HCT116 (cell line): ENCODE data around the gene TMEM217. TPM values are rescaled to one million over a fixed set of nuclear protein-coding genes. Genes with fewer than 3 reads are reported as not detected.

Source experiments
- ATAC-seq: fragments of 200-7000 bp; cut with Tn5 transposase; 2 replicates; pipeline ENCODE4 v1.9.1; 2020; ENCODE audit warnings: mild to moderate bottlenecking, moderate library complexity
- BruUV-seq: library from RNA; stranded (reverse); fragments of 400-500 nt; replicated peaks from 2 replicates; lab custom pipeline; 2021; lab: Mats Ljungman, UMichigan
- CTCF ChIA-PET: fragments of 300-600 bp; sonication (Branson Sonifier 250); formaldehyde crosslinking; loops from one replicate; lab custom pipeline; 2021; ENCODE audit warnings: antibody characterized with exemption; lab: Charles Lee
- POLR2A ChIA-PET: fragments of 300-600, 350-600 bp; sonication (Branson Sonifier 250); formaldehyde crosslinking; loops from one replicate; lab custom pipeline; 2021; ENCODE audit warnings: antibody characterized with exemption; lab: Charles Lee
- RAD21 ChIA-PET, 2 experiments: fragments of 300-600 bp; sonication (Branson Sonifier 250); formaldehyde crosslinking; loops; one replicate each; lab custom pipeline; 2023; ENCODE audit warnings: low total read pairs in 2 of 2; ENCODE audit not compliant: uncharacterized antibody in 2 of 2, unreplicated experiment in 2 of 2, low non-redundant PET in 1 of 2; lab: Charles Lee
- DNase-seq: peaks from one replicate; pipeline ENCODE4 v3.0.0-alpha.2; 2010; ENCODE audit warnings: low read depth, low spot score
- H2AFZ ChIP-seq: fragments of 200-600 bp; shearing (Covaris generic), sonication (generic); 2 replicates; pipeline ENCODE4 v1.6.1; 2017; ENCODE audit warnings: low read depth, mixed run types, mixed read lengths, antibody characterized with exemption, low read length; ENCODE audit not compliant: poor library complexity, severe bottlenecking
- H3K27ac ChIP-seq: 2 replicates; pipeline ENCODE4 v1.5.1; 2012; ENCODE audit warnings: low read depth, low read length
- H3K27me3 ChIP-seq: fragments of 200-600 bp; sonication (generic); 2 replicates; pipeline ENCODE4 v1.6.1; 2016; ENCODE audit warnings: mixed run types, low read length, mixed read lengths; ENCODE audit not compliant: insufficient read depth
- H3K36me3 ChIP-seq, 2 experiments: fragments of 200-500 bp in 1 of 2; fragments of 200-600 bp in 1 of 2; sonication (Bioruptor generic) in 1 of 2; sonication (generic) in 1 of 2; 2 replicates each; pipeline versions ENCODE4 v1.5.1 to v1.6.1; 2014 to 2016; ENCODE audit warnings: low read length in 2 of 2, inconsistent platforms in 1 of 2, mixed read lengths in 1 of 2, mixed run types in 1 of 2; ENCODE audit not compliant: insufficient read depth in 2 of 2, control insufficient read depth in 1 of 2
- H3K4me1 ChIP-seq, 2 experiments: fragments of 200-600 bp in 1 of 2; sonication (generic) in 1 of 2; 2 replicates each; pipeline versions ENCODE4 v1.5.1 to v1.6.1; 2012 to 2017; ENCODE audit warnings: low read length in 2 of 2, inconsistent platforms in 1 of 2, mild to moderate bottlenecking in 1 of 2, mixed read lengths in 1 of 2, mixed run types in 1 of 2, moderate library complexity in 1 of 2; ENCODE audit not compliant: insufficient read depth in 2 of 2, control insufficient read depth in 1 of 2
- H3K4me2 ChIP-seq: fragments of 200-600 bp; sonication (generic); 2 replicates; pipeline ENCODE4 v1.6.1; 2017; ENCODE audit warnings: mixed run types, low read length, mixed read lengths
- H3K4me3 ChIP-seq, 2 experiments: fragments of 200-600 bp in 1 of 2; sonication (generic) in 1 of 2; replicated peaks in 1 of 2; 2 replicates each; pipeline ENCODE4 v1.5.1; 2011 to 2016; ENCODE audit warnings: low read length in 2 of 2, control low read depth in 1 of 2, low read depth in 1 of 2, mild to moderate bottlenecking in 1 of 2, mixed read lengths in 1 of 2, mixed run types in 1 of 2
- H3K79me2 ChIP-seq: fragments of 200-600 bp; sonication (generic); 2 replicates; pipeline ENCODE4 v1.6.1; 2017; ENCODE audit warnings: mild to moderate bottlenecking, mixed run types, low read length, moderate library complexity, mixed read lengths; ENCODE audit not compliant: insufficient read depth
- H3K9ac ChIP-seq: fragments of 200-600 bp; sonication (generic); 2 replicates; pipeline ENCODE4 v1.6.1; 2016; ENCODE audit warnings: low read length, mixed read lengths
- H3K9me2 ChIP-seq: fragments of 200-600 bp; sonication (generic), shearing (Covaris generic); 2 replicates; pipeline ENCODE4 v1.6.1; 2017; ENCODE audit warnings: mixed run types, mild to moderate bottlenecking, moderate library complexity; ENCODE audit not compliant: insufficient read depth
- H3K9me3 ChIP-seq, 2 experiments: fragments of 200-500 bp in 1 of 2; fragments of 200-600 bp in 1 of 2; sonication (Bioruptor generic) in 1 of 2; sonication (generic) in 1 of 2; 2 replicates each; pipeline ENCODE4 v1.6.1; 2014 to 2017; ENCODE audit warnings: low read length in 2 of 2, mixed read lengths in 2 of 2, inconsistent platforms in 1 of 2, low read depth in 1 of 2, mild to moderate bottlenecking in 1 of 2, mixed run types in 1 of 2, moderate library complexity in 1 of 2; ENCODE audit not compliant: control insufficient read depth in 1 of 2, insufficient read depth in 1 of 2
- H4K20me1 ChIP-seq: fragments of 200-600 bp; sonication (generic), shearing (Covaris generic); 2 replicates; pipeline ENCODE4 v1.6.1; 2017; ENCODE audit warnings: mixed run types, mild to moderate bottlenecking, moderate library complexity; ENCODE audit not compliant: insufficient read depth
- CBX3 ChIP-seq: IDR thresholded peaks from 2 replicates; pipeline ENCODE4 v1.6.1; 2012; ENCODE audit warnings: low read depth
- CTCF ChIP-seq, 3 experiments: fragments of 200-600 bp in 1 of 3; sonication (generic) in 1 of 3; IDR thresholded peaks in 2 of 3; conservative IDR thresholded peaks in 1 of 3; 2 replicates each; pipeline ENCODE4 v1.5.1; 2012 to 2017; ENCODE audit warnings: low read depth in 2 of 3, low read length in 2 of 3, antibody characterized with exemption in 1 of 3, borderline replicate concordance in 1 of 3, control low read depth in 1 of 3, mild to moderate bottlenecking in 1 of 3, mixed read lengths in 1 of 3, mixed run types in 1 of 3, moderate library complexity in 1 of 3; ENCODE audit not compliant: insufficient read depth in 1 of 3
- EGR1 ChIP-seq: IDR thresholded peaks from 2 replicates; pipeline ENCODE4 v1.6.1; 2012; ENCODE audit warnings: low read depth
- ELF1 ChIP-seq: IDR thresholded peaks from 2 replicates; pipeline ENCODE4 v1.6.1; 2012; ENCODE audit warnings: low read depth, borderline replicate concordance
- EZH2 ChIP-seq: fragments of 200-600 bp; sonication (generic); IDR thresholded peaks from 2 replicates; pipeline ENCODE4 v1.6.1; 2017; ENCODE audit warnings: antibody characterized with exemption, mixed run types
- FOSL1 ChIP-seq: IDR thresholded peaks from 2 replicates; pipeline ENCODE4 v1.6.1; 2012; ENCODE audit warnings: low read depth
- JUND ChIP-seq: IDR thresholded peaks from 2 replicates; pipeline ENCODE4 v1.6.1; 2012
- POLR2AphosphoS5 ChIP-seq: IDR thresholded peaks from 2 replicates; pipeline ENCODE4 v1.6.1; 2011; ENCODE audit warnings: mild to moderate bottlenecking, low read depth, low read length, moderate library complexity
- RAD21 ChIP-seq: IDR thresholded peaks from 2 replicates; pipeline ENCODE4 v1.6.1; 2012; ENCODE audit warnings: low read depth, mild to moderate bottlenecking
- SIN3A ChIP-seq: IDR thresholded peaks from 2 replicates; pipeline ENCODE4 v1.6.1; 2012; ENCODE audit warnings: low read depth
- SP1 ChIP-seq: IDR thresholded peaks from 2 replicates; pipeline ENCODE4 v1.6.1; 2012; ENCODE audit warnings: low read depth
- TCF7L2 ChIP-seq: IDR thresholded peaks from 2 replicates; pipeline ENCODE4 v1.7.0; 2011; ENCODE audit warnings: borderline replicate concordance, inconsistent platforms; ENCODE audit not compliant: insufficient read depth, insufficient read length; ENCODE audit errors: extremely low read depth
- ZFX ChIP-seq: fragments of 450-650 bp; IDR thresholded peaks from 2 replicates; pipeline ENCODE4 v1.6.1; 2017
- ZNF274 ChIP-seq: fragments of 200-500 bp; sonication (Bioruptor generic); IDR thresholded peaks from 2 replicates; pipeline ENCODE4 v1.6.1; 2014; ENCODE audit warnings: mild to moderate bottlenecking, low read depth, low read length, inconsistent platforms
- intact Hi-C: fragments of 100-400 bp; cut with micrococcal nuclease; formaldehyde crosslinking; loops from 2 replicates; pipeline ENCODE4 v1.10.0; 2022
- total RNA-seq: library from RNA; stranded (reverse); gene quantifications from one replicate; pipeline ENCODE4 v1.2.1, GENCODE V29; 2021; ENCODE audit not compliant: unreplicated experiment
- TF ChIP-seq, protein P1 (sequence below): IDR thresholded peaks from 2 replicates; pipeline ENCODE4 v1.6.1; 2012; ENCODE audit warnings: low read depth
- TF ChIP-seq, protein P2 (sequence below): IDR thresholded peaks from 2 replicates; pipeline ENCODE4 v1.6.1; 2012

Gene TMEM217
- total RNA-seq, 1 experiment from 2014 or later, result 0.98 TPM

GRCh38 chr6:37171970-37172812 is 85.8 kb downstream of the TMEM217 start (continued):
- TF ChIP-seq CTCF (IDR thresholded peaks at IDR 0.05 in 2 of 3, conservative IDR thresholded peaks at IDR 0.05 in 1 of 3; ENCODE audit: borderline replicate concordance in 1 of 3, insufficient read depth in 1 of 3, low read depth in 2 of 3, low read length in 2 of 3) (peak; percentile 84 to 97 (median 95)), ZFX (no peak), CBX3 (peak; percentile 40; the same call in 1 of the 2 replicates), EZH2 (no peak), FOSL1 (no peak)
- TF ChIP-seq, all 23 proteins: peak for 11

GRCh38 chr6:37171201-37171969 is 86.6 kb downstream of the TMEM217 start:
- Histone ChIP-seq H3K4me1 (peaks cover 19 to 32% of the 10 kb centered on the region in 2 experiments), H3K9me3 (no peaks in the 10 kb centered on the region), H3K27me3 (no peaks in the 10 kb centered on the region), H3K9ac (peak overlapping the region; percentile 86), H3K36me3 (peaks cover 24 to 26% of the 10 kb centered on the region in 2 experiments; a peak in 3 of 4 replicates), H3K4me2 (peak overlapping the region; percentile 94), H3K79me2 (peaks cover 14% of the 10 kb centered on the region; the same call in 1 of the 2 replicates), H4K20me1 (peaks cover 4% of the 10 kb centered on the region; the same call in 1 of the 2 replicates), H3K27ac (peak overlapping the region; percentile 73), H2AFZ (no peak overlapping the region), H3K4me3 (peak overlapping the region; percentile 77 to 81), H3K9me2 (no peaks in the 10 kb centered on the region)
- DNase-seq (no peak), ATAC-seq (no peak)
- no TSS peak for BruUV-seq
- ChIA-PET CTCF (interaction anchor here (0.6 to 5.0 kb wide), 8 partner anchors 10 to 151 kb away, joined by 3 to 59 read pairs (median 24); no protein-coding TSS in a partner anchor), RAD21 (interaction anchor here (1.0 to 3.5 kb wide), 10 partner anchors 113 to 153 kb away, joined by 3 to 25 read pairs (median 3); no protein-coding TSS in a partner anchor), POLR2A (interaction anchor here (0.9 to 4.4 kb wide), 4 partner anchors 16 to 121 kb away, joined by 3 to 24 read pairs (median 4); no protein-coding TSS in a partner anchor)
- intact Hi-C loops, result no loop called here
- no peak for TF ChIP-seq ZNF274
- no peak for TF ChIP-seq ELF1
- no peak for TF ChIP-seq SP1
- TF ChIP-seq CBX3, result no peak
- TF ChIP-seq, protein P1, sequence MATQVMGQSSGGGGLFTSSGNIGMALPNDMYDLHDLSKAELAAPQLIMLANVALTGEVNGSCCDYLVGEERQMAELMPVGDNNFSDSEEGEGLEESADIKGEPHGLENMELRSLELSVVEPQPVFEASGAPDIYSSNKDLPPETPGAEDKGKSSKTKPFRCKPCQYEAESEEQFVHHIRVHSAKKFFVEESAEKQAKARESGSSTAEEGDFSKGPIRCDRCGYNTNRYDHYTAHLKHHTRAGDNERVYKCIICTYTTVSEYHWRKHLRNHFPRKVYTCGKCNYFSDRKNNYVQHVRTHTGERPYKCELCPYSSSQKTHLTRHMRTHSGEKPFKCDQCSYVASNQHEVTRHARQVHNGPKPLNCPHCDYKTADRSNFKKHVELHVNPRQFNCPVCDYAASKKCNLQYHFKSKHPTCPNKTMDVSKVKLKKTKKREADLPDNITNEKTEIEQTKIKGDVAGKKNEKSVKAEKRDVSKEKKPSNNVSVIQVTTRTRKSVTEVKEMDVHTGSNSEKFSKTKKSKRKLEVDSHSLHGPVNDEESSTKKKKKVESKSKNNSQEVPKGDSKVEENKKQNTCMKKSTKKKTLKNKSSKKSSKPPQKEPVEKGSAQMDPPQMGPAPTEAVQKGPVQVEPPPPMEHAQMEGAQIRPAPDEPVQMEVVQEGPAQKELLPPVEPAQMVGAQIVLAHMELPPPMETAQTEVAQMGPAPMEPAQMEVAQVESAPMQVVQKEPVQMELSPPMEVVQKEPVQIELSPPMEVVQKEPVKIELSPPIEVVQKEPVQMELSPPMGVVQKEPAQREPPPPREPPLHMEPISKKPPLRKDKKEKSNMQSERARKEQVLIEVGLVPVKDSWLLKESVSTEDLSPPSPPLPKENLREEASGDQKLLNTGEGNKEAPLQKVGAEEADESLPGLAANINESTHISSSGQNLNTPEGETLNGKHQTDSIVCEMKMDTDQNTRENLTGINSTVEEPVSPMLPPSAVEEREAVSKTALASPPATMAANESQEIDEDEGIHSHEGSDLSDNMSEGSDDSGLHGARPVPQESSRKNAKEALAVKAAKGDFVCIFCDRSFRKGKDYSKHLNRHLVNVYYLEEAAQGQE, result no peak
- no peak for TF ChIP-seq TCF7L2
- no peak for TF ChIP-seq POLR2AphosphoS5
- TF ChIP-seq EGR1, result no peak
- TF ChIP-seq, protein P2, sequence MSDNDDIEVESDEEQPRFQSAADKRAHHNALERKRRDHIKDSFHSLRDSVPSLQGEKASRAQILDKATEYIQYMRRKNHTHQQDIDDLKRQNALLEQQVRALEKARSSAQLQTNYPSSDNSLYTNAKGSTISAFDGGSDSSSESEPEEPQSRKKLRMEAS, result no peak
- no peak for TF ChIP-seq RAD21
- TF ChIP-seq JUND, result no peak
- TF ChIP-seq FOSL1, result no peak
- no peak for TF ChIP-seq SIN3A
- TF ChIP-seq EZH2, result no peak
